ENCODE data around the gene PDE12. TPM values are rescaled to one million over a fixed set of nuclear protein-coding genes. Genes with fewer than 3 reads are reported as not detected.

Gene PDE12
- total and polyA plus RNA-seq, 7 donors = 4.8 to 17.9 (median 11.4) TPM

GRCh38 chr3:57582474-57583168, 26.5 kb downstream of the PDE12 start:
- Histone ChIP-seq H3K4me3 (no peak overlapping the region), H3K27ac (no peak overlapping the region), H3K9me3 (no peaks in the 10 kb centered on the region), H3K27me3 (no peaks in the 10 kb centered on the region), H3K36me3 (peaks cover 0 to 54% (median 11%) of the 10 kb centered on the region in 4 donors), H3K4me1 (peaks cover 0 to 39% (median 20%) of the 10 kb centered on the region in 4 donors)
- DNase-seq = no peak
- WGBS, 2 donors = 32 to 74% methylated on average over 7 of the region's 7 CpGs
- TF ChIP-seq POLR2AphosphoS5 (IDR thresholded peaks at IDR 0.05) (no peak), POLR2A (IDR thresholded peaks at IDR 0.05) (no peak), CTCF (IDR thresholded peaks at IDR 0.05) (no peak), EP300 (IDR thresholded peaks at IDR 0.05) (no peak)
- intact Hi-C loops (cut with DNase I) = no loop called here

DNA sequence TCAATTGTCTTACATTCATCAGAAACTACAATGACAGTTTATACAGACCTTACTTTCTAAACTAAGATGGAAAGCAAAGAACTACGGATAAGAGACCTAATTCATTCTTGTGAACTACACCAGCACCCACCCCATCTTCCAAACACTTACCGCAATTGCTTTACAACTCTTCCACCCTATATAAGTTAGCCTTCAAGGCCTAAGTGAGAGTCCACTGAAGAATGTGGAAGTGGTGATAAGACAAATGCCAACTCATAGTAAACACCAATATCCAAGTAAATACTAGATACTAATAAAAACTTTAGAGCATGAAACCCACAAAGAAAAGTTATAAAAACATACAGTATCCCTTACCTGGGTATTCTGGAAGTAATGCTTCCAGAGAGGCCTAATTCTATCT, 27.5 kb downstream of the PDE12 start:
- intact Hi-C loops (cut with DNase I) = no loop called here
- no peak for TF ChIP-seq CTCF (IDR thresholded peaks at IDR 0.05)
- no peak for TF ChIP-seq POLR2A (IDR thresholded peaks at IDR 0.05)
- no peak for TF ChIP-seq EP300 (IDR thresholded peaks at IDR 0.05)
- no peak for TF ChIP-seq POLR2AphosphoS5 (IDR thresholded peaks at IDR 0.05)
- 16 to 66% methylated on average over 2 of the region's 2 CpGs for WGBS, 2 donors
- Histone ChIP-seq H3K27ac (no peak overlapping the region), H3K36me3 (peaks cover 0 to 45% (median 11%) of the 10 kb centered on the region in 4 donors), H3K4me3 (no peak overlapping the region), H3K27me3 (no peaks in the 10 kb centered on the region), H3K4me1 (peaks cover 0 to 42% (median 22%) of the 10 kb centered on the region in 4 donors), H3K9me3 (no peaks in the 10 kb centered on the region)
- no peak for DNase-seq

GRCh38 chr3:57586778-57587177, 30.7 kb downstream of the PDE12 start:
- no peak for DNase-seq
- no peak overlapping the region for H3K4me3 ChIP-seq
- peaks cover 0 to 24% (median 0%) of the 10 kb centered on the region in 4 donors for H3K36me3 ChIP-seq
- H3K27me3 ChIP-seq = no peaks in the 10 kb centered on the region
- 76% methylated on average over 6 of the region's 6 CpGs for WGBS, 2 donors
- H3K27ac ChIP-seq = no peak overlapping the region
- intact Hi-C loops (cut with DNase I) = no loop called here
- peaks cover 0 to 47% (median 24%) of the 10 kb centered on the region in 4 donors for H3K4me1 ChIP-seq
- TF ChIP-seq POLR2A (IDR thresholded peaks at IDR 0.05) (no peak), POLR2AphosphoS5 (IDR thresholded peaks at IDR 0.05) (no peak), EP300 (IDR thresholded peaks at IDR 0.05) (no peak), CTCF (IDR thresholded peaks at IDR 0.05) (no peak)
- H3K9me3 ChIP-seq = no peaks in the 10 kb centered on the region

GRCh38 chr3:57587905-57588304, 31.8 kb downstream of the PDE12 start:
- no peak for TF ChIP-seq POLR2A (IDR thresholded peaks at IDR 0.05)
- TF ChIP-seq POLR2AphosphoS5 (IDR thresholded peaks at IDR 0.05) = no peak
- no peak for TF ChIP-seq CTCF (IDR thresholded peaks at IDR 0.05)
- TF ChIP-seq EP300 (IDR thresholded peaks at IDR 0.05) = no peak
- H3K4me1 ChIP-seq = peaks cover 0 to 55% (median 33%) of the 10 kb centered on the region in 4 donors

More at GRCh38 chr3:57587905-57588304, 31.8 kb downstream of the PDE12 start:
- no peak overlapping the region for H3K4me3 ChIP-seq
- H3K36me3 ChIP-seq = peaks cover 0 to 15% (median 0%) of the 10 kb centered on the region in 4 donors
- no peaks in the 10 kb centered on the region for H3K27me3 ChIP-seq
- 68 to 83% methylated on average over 2 of the region's 2 CpGs for WGBS, 2 donors
- H3K27ac ChIP-seq = no peak overlapping the region
- no peak for DNase-seq
- intact Hi-C loops (cut with DNase I) = no loop called here
- no peaks in the 10 kb centered on the region for H3K9me3 ChIP-seq
